Type B pancreatic cell (in vitro differentiated cells): ENCODE results near the gene CNIH3. TPM values are rescaled to one million over a fixed set of nuclear protein-coding genes. Genes with fewer than 3 reads are reported as not detected.

Experiments used
- DNase-seq: peaks from one replicate; pipeline ENCODE4 v3.0.0; 2021; ENCODE audit warnings: mixed read lengths; ENCODE audit not compliant: unreplicated experiment; ENCODE audit errors: extremely low spot score
- H3K27ac Mint-ChIP-seq: 2 replicates; pipeline ENCODE4 v1.8.0; 2021; ENCODE audit warnings: mild to moderate bottlenecking, mixed read lengths
- H3K27me3 Mint-ChIP-seq: 2 replicates; pipeline ENCODE4 v1.8.0; 2021; ENCODE audit warnings: mixed read lengths
- H3K36me3 Mint-ChIP-seq: 2 replicates; pipeline ENCODE4 v1.8.0; 2021; ENCODE audit warnings: mixed read lengths
- H3K4me1 Mint-ChIP-seq: one replicate; pipeline ENCODE4 v1.8.0; 2021; ENCODE audit warnings: mixed read lengths; ENCODE audit not compliant: unreplicated experiment
- H3K4me3 Mint-ChIP-seq: 2 replicates; pipeline ENCODE4 v1.8.0; 2021; ENCODE audit warnings: mild to moderate bottlenecking, mixed read lengths
- H3K9me3 Mint-ChIP-seq: 2 replicates; pipeline ENCODE4 v1.8.0; 2021; ENCODE audit warnings: mixed read lengths
- total RNA-seq: library from RNA; stranded (reverse); gene quantifications from 2 replicates; pipeline ENCODE4 v1.2.1, GENCODE V29; 2021; ENCODE audit warnings: low replicate concordance
- TF ChIP-seq, protein P1 (sequence below): fragments of 200-600 bp; sonication (generic); conservative IDR thresholded peaks from 2 replicates; pipeline ENCODE4 v1.5.0; 2021; ENCODE audit warnings: antibody characterized with exemption, mild to moderate bottlenecking

The CNIH3 gene
- total RNA-seq, 1 donor from 2014 or later = 4.5 TPM

GRCh38 chr1:224749916-224750315 is 133.8 kb downstream of the CNIH3 start:
- Mint-ChIP-seq H3K27me3 (peaks cover 3% of the 10 kb centered on the region), H3K4me1 (peaks cover 32% of the 10 kb centered on the region), H3K36me3 (no peaks in the 10 kb centered on the region), H3K4me3 (no peak overlapping the region), H3K9me3 (peaks cover 5% of the 10 kb centered on the region), H3K27ac (no peak overlapping the region)
- TF ChIP-seq, protein P1, sequence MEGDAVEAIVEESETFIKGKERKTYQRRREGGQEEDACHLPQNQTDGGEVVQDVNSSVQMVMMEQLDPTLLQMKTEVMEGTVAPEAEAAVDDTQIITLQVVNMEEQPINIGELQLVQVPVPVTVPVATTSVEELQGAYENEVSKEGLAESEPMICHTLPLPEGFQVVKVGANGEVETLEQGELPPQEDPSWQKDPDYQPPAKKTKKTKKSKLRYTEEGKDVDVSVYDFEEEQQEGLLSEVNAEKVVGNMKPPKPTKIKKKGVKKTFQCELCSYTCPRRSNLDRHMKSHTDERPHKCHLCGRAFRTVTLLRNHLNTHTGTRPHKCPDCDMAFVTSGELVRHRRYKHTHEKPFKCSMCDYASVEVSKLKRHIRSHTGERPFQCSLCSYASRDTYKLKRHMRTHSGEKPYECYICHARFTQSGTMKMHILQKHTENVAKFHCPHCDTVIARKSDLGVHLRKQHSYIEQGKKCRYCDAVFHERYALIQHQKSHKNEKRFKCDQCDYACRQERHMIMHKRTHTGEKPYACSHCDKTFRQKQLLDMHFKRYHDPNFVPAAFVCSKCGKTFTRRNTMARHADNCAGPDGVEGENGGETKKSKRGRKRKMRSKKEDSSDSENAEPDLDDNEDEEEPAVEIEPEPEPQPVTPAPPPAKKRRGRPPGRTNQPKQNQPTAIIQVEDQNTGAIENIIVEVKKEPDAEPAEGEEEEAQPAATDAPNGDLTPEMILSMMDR = no peak
- no peak for DNase-seq

GRCh38 chr1:224751624-224752311 is 135.7 kb downstream of the CNIH3 start:
- H3K27ac Mint-ChIP-seq = no peak overlapping the region
- TF ChIP-seq, protein P1 = no peak
- no peaks in the 10 kb centered on the region for H3K36me3 Mint-ChIP-seq

DNA sequence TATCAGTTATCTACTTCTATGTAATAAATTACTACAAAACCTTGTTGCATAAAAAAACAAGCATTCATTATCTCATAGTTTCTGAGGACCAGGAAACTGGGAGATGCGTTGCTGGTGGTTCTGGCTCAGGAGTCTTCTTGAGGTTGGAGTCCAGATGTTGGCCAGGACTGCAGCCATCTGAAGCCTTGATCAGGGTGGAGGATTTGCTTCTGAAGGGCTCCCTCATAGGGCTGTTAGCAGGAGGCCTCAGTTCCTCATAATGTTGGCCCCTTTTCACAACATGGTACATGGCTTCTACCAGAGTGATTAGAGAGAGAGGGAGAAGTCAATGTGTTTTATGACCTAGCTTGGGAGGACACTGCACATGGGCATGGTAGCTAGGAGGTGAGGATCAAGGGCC is 137.4 kb downstream of the CNIH3 start:
- TF ChIP-seq, protein P1 = no peak
- Mint-ChIP-seq H3K36me3 (no peaks in the 10 kb centered on the region), H3K27ac (no peak overlapping the region), H3K4me1 (peaks cover 11% of the 10 kb centered on the region), H3K27me3 (peaks cover 3% of the 10 kb centered on the region), H3K9me3 (no peaks in the 10 kb centered on the region), H3K4me3 (no peak overlapping the region)
- DNase-seq = no peak

More at GRCh38 chr1:224751624-224752311, 135.7 kb downstream of the CNIH3 start:
- peaks cover 14% of the 10 kb centered on the region for H3K4me1 Mint-ChIP-seq
- DNase-seq = no peak
- H3K9me3 Mint-ChIP-seq = peaks cover 3% of the 10 kb centered on the region
- peaks cover 3% of the 10 kb centered on the region for H3K27me3 Mint-ChIP-seq
- H3K4me3 Mint-ChIP-seq = no peak overlapping the region

DNA sequence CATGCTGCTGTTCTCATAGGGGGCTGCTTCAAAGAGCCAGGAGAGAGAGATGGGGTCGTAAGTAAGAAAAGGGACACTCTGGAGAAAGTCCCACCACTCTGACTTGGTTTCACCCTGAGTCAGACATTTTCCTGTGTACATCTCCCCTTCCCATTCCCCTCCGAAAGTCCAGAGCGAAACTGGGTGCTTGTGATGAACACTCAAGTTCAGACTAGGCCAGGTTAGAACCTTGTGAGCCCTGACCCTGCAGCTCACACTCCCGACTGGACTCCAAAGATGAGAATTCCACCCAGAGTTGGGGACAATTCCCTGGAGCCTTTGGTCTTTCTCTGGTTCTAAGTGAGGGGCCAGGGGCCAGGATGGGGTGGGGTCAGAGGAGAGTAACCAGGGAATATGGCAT is 139.5 kb downstream of the CNIH3 start:
- Mint-ChIP-seq H3K36me3 (no peaks in the 10 kb centered on the region), H3K4me3 (no peak overlapping the region), H3K27me3 (no peaks in the 10 kb centered on the region), H3K9me3 (no peaks in the 10 kb centered on the region), H3K27ac (no peak overlapping the region), H3K4me1 (peaks cover 8% of the 10 kb centered on the region)
- DNase-seq = no peak
- TF ChIP-seq, protein P1 = no peak

- no peaks in the 10 kb centered on the region for H3K36me3 Mint-ChIP-seq
- no peak overlapping the region for H3K4me3 Mint-ChIP-seq
- no peak overlapping the region for H3K27ac Mint-ChIP-seq
- no peak for DNase-seq
- H3K4me1 Mint-ChIP-seq = no peaks in the 10 kb centered on the region
- no peaks in the 10 kb centered on the region for H3K27me3 Mint-ChIP-seq
- H3K9me3 Mint-ChIP-seq = no peaks in the 10 kb centered on the region
- TF ChIP-seq, protein P1 = no peak
Observed at GRCh38 chr1:224757508-224757907, 141.4 kb downstream of the CNIH3 start.
